CD14-positive monocyte (primary cell): ENCODE results near the gene CMTM4. TPM values are rescaled to one million over a fixed set of nuclear protein-coding genes. Genes with fewer than 3 reads are reported as not detected.

Experiments
- DNase-seq, 3 donors: peaks; one replicate each; pipeline ENCODE4 v3.0.0-alpha.2; 2011 to 2022
- H2AFZ ChIP-seq: 2 replicates; pipeline ENCODE4 v1.6.0; 2012; ENCODE audit warnings: mild to moderate bottlenecking, low read depth, low read length, inconsistent platforms; ENCODE audit not compliant: insufficient read depth, poor library complexity, severe bottlenecking
- H3K27ac ChIP-seq, 2 donors: 1 replicate in 1 of 2; 2 replicates in 1 of 2; pipeline ENCODE4 v1.5.1; 2012 to 2013; ENCODE audit warnings: low read length in 2 of 2, control low read depth in 1 of 2, inconsistent platforms in 1 of 2, low read depth in 1 of 2, mild to moderate bottlenecking in 1 of 2
- H3K27me3 ChIP-seq, 2 donors: one replicate each; pipeline versions ENCODE4 v1.6.0 to v1.6.1; 2011 to 2013; ENCODE audit warnings: low read length in 2 of 2; ENCODE audit not compliant: control insufficient read depth in 2 of 2, insufficient read depth in 2 of 2
- H3K36me3 ChIP-seq, 2 donors: replicated peaks in 1 of 2; 1 replicate in 1 of 2; 2 replicates in 1 of 2; pipeline versions ENCODE4 v1.5.1 to v1.6.1; 2012 to 2013; ENCODE audit warnings: low read length in 2 of 2, control low read depth in 1 of 2, inconsistent platforms in 1 of 2, mild to moderate bottlenecking in 1 of 2; ENCODE audit not compliant: insufficient read depth in 2 of 2, control insufficient read depth in 1 of 2
- H3K4me1 ChIP-seq, 2 donors: 1 replicate in 1 of 2; 2 replicates in 1 of 2; pipeline versions ENCODE4 v1.5.1 to v1.6.1; 2012 to 2013; ENCODE audit warnings: low read length in 2 of 2, control low read depth in 1 of 2, inconsistent platforms in 1 of 2, mild to moderate bottlenecking in 1 of 2, moderate library complexity in 1 of 2; ENCODE audit not compliant: insufficient read depth in 2 of 2, control insufficient read depth in 1 of 2
- H3K4me2 ChIP-seq: replicated peaks from 2 replicates; pipeline ENCODE3; 2012; ENCODE audit warnings: low read length, moderate library complexity, mild to moderate bottlenecking; ENCODE audit not compliant: poor library complexity, severe bottlenecking; ENCODE audit errors: extremely low read depth
- H3K4me3 ChIP-seq, 3 experiments: fragments of 200-600 bp in 1 of 3; sonication (generic) in 1 of 3; replicated peaks in 1 of 3; 1 replicate in 2 of 3; 2 replicates in 1 of 3; pipeline ENCODE4 v1.5.1; 2011 to 2013; ENCODE audit warnings: low read length in 3 of 3, mild to moderate bottlenecking in 3 of 3, control low read depth in 2 of 3, low read depth in 2 of 3, inconsistent platforms in 1 of 3, moderate library complexity in 1 of 3
- H3K79me2 ChIP-seq: 2 replicates; pipeline ENCODE4 v1.6.0; 2012; ENCODE audit warnings: mild to moderate bottlenecking, control low read depth, inconsistent platforms, low read length, moderate library complexity; ENCODE audit not compliant: insufficient read depth
- H3K9ac ChIP-seq: 2 replicates; pipeline ENCODE4 v1.6.0; 2017; ENCODE audit warnings: low read length, mild to moderate bottlenecking; ENCODE audit not compliant: insufficient read depth, poor library complexity, severe bottlenecking
- H3K9me3 ChIP-seq, 2 donors: replicated peaks in 1 of 2; 1 replicate in 1 of 2; 2 replicates in 1 of 2; pipeline versions ENCODE4 v1.5.1 to v1.6.1; 2012 to 2013; ENCODE audit warnings: low read length in 2 of 2, control low read depth in 1 of 2; ENCODE audit not compliant: control insufficient read depth in 1 of 2, insufficient read depth in 1 of 2
- H4K20me1 ChIP-seq: 2 replicates; pipeline ENCODE4 v1.6.0; 2012; ENCODE audit warnings: mild to moderate bottlenecking, low read length, control low read depth, moderate library complexity; ENCODE audit not compliant: insufficient read depth
- H3K27ac Mint-ChIP-seq, 7 donors: one replicate each; pipeline ENCODE4 v1.8.0; 2020; ENCODE audit warnings: mild to moderate bottlenecking in 7 of 7, mixed read lengths in 7 of 7, moderate library complexity in 6 of 7, inconsistent platforms in 2 of 7
- H3K27me3 Mint-ChIP-seq, 3 donors: one replicate each; pipeline ENCODE4 v1.8.0; 2021 to 2022; ENCODE audit warnings: low read depth in 3 of 3, mild to moderate bottlenecking in 3 of 3, mixed read lengths in 3 of 3, moderate library complexity in 3 of 3, inconsistent platforms in 1 of 3
- H3K36me3 Mint-ChIP-seq, 2 donors: one replicate each; pipeline ENCODE4 v1.8.0; 2020; ENCODE audit warnings: mixed read lengths in 2 of 2, inconsistent platforms in 1 of 2, mild to moderate bottlenecking in 1 of 2
- H3K4me1 Mint-ChIP-seq: one replicate; pipeline ENCODE4 v1.8.0; 2020; ENCODE audit warnings: mild to moderate bottlenecking, mixed read lengths
- H3K4me3 Mint-ChIP-seq, 2 donors: one replicate each; pipeline ENCODE4 v1.8.0; 2020; ENCODE audit warnings: mild to moderate bottlenecking in 2 of 2, mixed read lengths in 2 of 2, moderate library complexity in 1 of 2
- H3K9me3 Mint-ChIP-seq, 7 donors: one replicate each; pipeline ENCODE4 v1.8.0; 2020 to 2022; ENCODE audit warnings: mixed read lengths in 7 of 7, mild to moderate bottlenecking in 6 of 7, moderate library complexity in 6 of 7, inconsistent platforms in 2 of 7
- WGBS: methylation state at CpG from one replicate; pipeline ENCODE4 v1.1.5; 2013; ENCODE audit warnings: missing lambda C conversion rate; ENCODE audit not compliant: insufficient coverage; 5-methylcytosine and 5-hydroxymethylcytosine counted together
- intact Hi-C, 2 donors: fragments of 100-400 bp; cut with micrococcal nuclease; formaldehyde crosslinking; loops; one replicate each; pipeline versions ENCODE4 v1.15.0 to v1.15.1; 2023
- polyA plus RNA-seq, 3 donors: library from polyadenylated mRNA; depleted of rRNA in 1 of 3; unstranded in 2 of 3; stranded (reverse) in 1 of 3; fragments of 300-500 nt in 2 of 3; fragments of >200 nt in 1 of 3; fragmentation: Illumina TruSeq in 2 of 3; gene quantifications; 1 replicate in 2 of 3; 2 replicates in 1 of 3; pipeline ENCODE4 v1.2.3, GENCODE V29; 2012 to 2021
- TF ChIP-seq, protein P1 (sequence below): fragments of 200-600 bp; IDR thresholded peaks from one replicate; pipeline ENCODE4 v1.8.0; 2022; ENCODE audit warnings: antibody characterized with exemption, mild to moderate bottlenecking

Gene CMTM4
- polyA plus RNA-seq, 3 donors = 0.41 to 21.2 (median 0.45) TPM

DNA sequence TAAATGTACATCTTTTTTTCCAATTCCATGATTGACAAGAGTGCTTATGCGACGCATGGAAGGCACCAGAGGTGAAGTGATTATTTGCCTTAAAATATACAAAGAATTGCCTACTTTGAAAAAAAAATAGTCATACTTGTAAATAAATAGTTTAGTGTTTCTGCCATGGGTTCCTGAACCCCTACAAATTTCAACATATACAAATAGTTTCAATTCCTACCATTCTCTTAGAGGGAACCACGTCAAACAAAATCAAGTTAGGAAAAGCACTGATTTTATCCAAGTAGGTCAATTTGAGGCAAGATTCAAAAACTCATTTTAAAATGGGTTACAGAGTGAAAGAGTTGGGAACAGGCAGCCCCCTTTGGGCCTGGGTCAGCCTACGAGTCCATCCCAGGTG, 80.4 kb downstream of the CMTM4 start:
- Histone ChIP-seq H3K27ac (peak overlapping the region; percentile 41 to 66), H3K9me3 (no peaks in the 10 kb centered on the region), H3K79me2 (peaks cover 4% of the 10 kb centered on the region), H3K4me2 (no peak overlapping the region), H3K27me3 (no peaks in the 10 kb centered on the region), H4K20me1 (peaks cover 54% of the 10 kb centered on the region), H3K9ac (no peak overlapping the region), H3K4me3 (no peak overlapping the region), H2AFZ (no peak overlapping the region), H3K36me3 (peaks cover 45 to 86% of the 10 kb centered on the region in 2 donors), H3K4me1 (peaks cover 15 to 16% of the 10 kb centered on the region in 2 donors)
- TF ChIP-seq, protein P1, sequence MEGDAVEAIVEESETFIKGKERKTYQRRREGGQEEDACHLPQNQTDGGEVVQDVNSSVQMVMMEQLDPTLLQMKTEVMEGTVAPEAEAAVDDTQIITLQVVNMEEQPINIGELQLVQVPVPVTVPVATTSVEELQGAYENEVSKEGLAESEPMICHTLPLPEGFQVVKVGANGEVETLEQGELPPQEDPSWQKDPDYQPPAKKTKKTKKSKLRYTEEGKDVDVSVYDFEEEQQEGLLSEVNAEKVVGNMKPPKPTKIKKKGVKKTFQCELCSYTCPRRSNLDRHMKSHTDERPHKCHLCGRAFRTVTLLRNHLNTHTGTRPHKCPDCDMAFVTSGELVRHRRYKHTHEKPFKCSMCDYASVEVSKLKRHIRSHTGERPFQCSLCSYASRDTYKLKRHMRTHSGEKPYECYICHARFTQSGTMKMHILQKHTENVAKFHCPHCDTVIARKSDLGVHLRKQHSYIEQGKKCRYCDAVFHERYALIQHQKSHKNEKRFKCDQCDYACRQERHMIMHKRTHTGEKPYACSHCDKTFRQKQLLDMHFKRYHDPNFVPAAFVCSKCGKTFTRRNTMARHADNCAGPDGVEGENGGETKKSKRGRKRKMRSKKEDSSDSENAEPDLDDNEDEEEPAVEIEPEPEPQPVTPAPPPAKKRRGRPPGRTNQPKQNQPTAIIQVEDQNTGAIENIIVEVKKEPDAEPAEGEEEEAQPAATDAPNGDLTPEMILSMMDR = no peak
- no peak overlapping the region for H3K4me3 Mint-ChIP-seq
- intact Hi-C loops = no loop called here
- H3K36me3 Mint-ChIP-seq = peaks cover 57 to 86% of the 10 kb centered on the region in 2 donors
- peaks cover 0 to 2% (median 0%) of the 10 kb centered on the region in 7 donors for H3K9me3 Mint-ChIP-seq
- WGBS = 40% methylated on average over 1 of the region's 4 CpGs
- H3K27ac Mint-ChIP-seq = peak overlapping the region in 4 of 7 donors; percentile 23 to 75 (median 42)
- no peaks in the 10 kb centered on the region for H3K27me3 Mint-ChIP-seq
- peaks cover 30% of the 10 kb centered on the region for H3K4me1 Mint-ChIP-seq
- no peak for DNase-seq

DNA sequence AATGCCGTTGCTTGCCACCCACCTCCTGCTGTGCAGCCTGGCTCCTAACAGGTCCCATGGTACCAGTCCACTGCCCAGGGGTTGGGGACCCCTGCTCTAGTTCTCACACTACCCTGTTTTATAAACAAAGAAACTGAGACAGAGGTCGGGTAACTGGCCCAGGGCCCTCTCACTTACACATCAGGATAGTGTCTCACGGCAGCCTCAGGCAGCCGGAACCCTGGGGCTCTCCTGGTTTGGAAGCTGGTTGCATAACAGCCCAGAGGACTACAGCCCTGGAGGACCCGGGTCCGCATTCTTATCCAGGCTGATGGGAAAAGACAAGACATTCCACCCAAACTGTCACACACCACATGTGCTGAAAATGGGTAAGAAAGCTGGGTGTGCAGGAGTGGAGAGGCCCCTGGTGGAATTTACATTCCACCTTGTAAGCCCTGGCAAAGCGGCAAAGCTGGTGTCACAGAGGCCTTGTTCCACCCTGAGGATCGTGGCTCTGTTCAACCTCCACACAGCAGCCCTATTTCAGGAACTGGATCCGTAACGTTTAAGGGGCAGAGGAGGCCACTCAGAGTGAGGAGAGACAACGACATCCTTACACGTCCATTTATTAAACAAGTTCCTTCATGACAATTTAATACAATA, 82.3 kb downstream of the CMTM4 start:
- H3K79me2 ChIP-seq = peaks cover 15% of the 10 kb centered on the region
- H3K9me3 Mint-ChIP-seq = peaks cover 0 to 2% (median 0%) of the 10 kb centered on the region in 7 donors
- H3K9me3 ChIP-seq = no peaks in the 10 kb centered on the region
- no peak for DNase-seq
- 98% methylated on average over 6 of the region's 12 CpGs for WGBS
- H3K4me3 Mint-ChIP-seq = no peak overlapping the region
- H2AFZ ChIP-seq = no peak overlapping the region
- no peak overlapping the region for H3K4me2 ChIP-seq
- H3K27me3 ChIP-seq = no peaks in the 10 kb centered on the region
- peaks cover 72% of the 10 kb centered on the region for H4K20me1 ChIP-seq
- H3K4me3 ChIP-seq = no peak overlapping the region
- peak overlapping the region; percentile 0 for H3K9ac ChIP-seq
- H3K27me3 Mint-ChIP-seq = peaks cover 0 to 3% (median 1%) of the 10 kb centered on the region in 3 donors
- no peak overlapping the region for H3K27ac Mint-ChIP-seq
- peaks cover 9 to 10% of the 10 kb centered on the region in 2 donors for H3K4me1 ChIP-seq
- intact Hi-C loops = no loop called here
- H3K36me3 ChIP-seq = peaks cover 60 to 90% of the 10 kb centered on the region in 2 donors
- no peak overlapping the region for H3K27ac ChIP-seq
- peaks cover 23% of the 10 kb centered on the region for H3K4me1 Mint-ChIP-seq
- TF ChIP-seq, protein P1 = no peak
- peaks cover 67 to 87% of the 10 kb centered on the region in 2 donors for H3K36me3 Mint-ChIP-seq
